Myocyte (in vitro differentiated cells): ENCODE results near the gene ZNF688. TPM values are rescaled to one million over a fixed set of nuclear protein-coding genes. Genes with fewer than 3 reads are reported as not detected.
"Not testable (repeated sequence)": the region's sequence is repeated elsewhere in the genome, so short reads cannot be mapped to it uniquely, and the experiment has no call there.

ENCODE experiments used
- DNase-seq: peaks from one replicate; pipeline ENCODE4 v3.0.0-alpha.2; 2012; ENCODE audit warnings: low read depth
- total RNA-seq: library from RNA; depleted of rRNA; stranded (reverse); fragments of >200 nt; gene quantifications from 2 replicates; pipeline ENCODE4 v1.2.3, GENCODE V29; 2014

Gene ZNF688
- total RNA-seq, 1 donor from 2014 or later, result 7.4 TPM

DNA sequence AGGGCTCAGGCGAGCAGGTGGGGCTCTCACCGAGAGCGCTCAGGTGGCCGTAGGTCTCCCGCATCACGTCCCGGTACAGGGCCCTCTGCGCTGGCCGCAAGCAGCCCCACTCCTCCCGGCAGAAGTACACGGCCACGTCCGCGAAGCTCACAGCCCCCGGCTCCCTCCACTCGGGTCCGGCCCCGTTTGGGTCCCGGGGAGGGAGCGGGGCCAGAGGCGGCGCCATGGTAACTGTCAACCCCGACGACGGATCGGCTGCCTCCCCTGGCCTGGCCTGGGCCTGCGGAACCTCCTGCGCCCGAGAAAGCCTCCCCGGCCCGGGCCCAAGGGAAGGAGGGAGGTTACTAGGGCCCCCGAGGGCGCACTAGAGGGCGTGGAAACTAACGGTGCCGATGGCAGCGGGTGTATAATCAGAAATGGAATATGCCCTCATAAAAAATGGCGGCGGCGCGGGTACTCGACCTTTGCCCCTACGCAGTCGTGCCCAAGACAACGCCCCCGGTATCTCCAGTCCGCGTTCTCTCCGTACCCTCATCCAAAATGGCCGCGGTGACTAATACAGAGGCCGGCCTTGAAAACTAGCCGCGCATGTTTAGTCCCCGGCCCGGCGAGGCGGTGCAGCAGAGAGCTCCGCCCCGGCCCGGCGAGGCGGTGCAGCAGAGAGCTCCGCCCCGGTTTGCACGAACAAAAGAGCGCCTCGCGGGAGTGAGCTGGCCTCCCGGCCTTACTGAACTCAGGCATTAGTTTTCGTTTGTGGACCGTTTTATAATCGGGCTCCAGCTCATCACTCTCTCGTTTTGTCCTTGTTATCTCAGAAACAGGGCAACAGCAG lies 13.3 kb downstream of the ZNF688 start, which contains the start of gene ZNF764:
Gene ZNF764, minus strand, starts transcription at position 418 of the 832 bp plus-strand sequence. Its CDS starts 192 bp downstream, at position 226.
- DNase-seq, result peak; percentile 99

DNA sequence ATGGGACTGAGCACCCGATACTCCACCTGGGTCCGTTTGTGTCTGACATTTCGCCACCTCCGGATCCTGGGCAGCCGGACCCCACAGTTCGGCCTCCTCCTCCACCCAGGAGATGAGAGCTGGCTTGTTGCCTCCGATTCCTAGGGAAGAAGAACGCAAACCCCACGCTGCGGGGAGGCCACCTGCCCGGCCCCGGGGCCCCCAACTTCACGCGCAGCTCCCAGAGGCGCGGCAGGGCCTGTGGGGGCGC lies 13.9 kb downstream of the ZNF688 start:
- DNase-seq, result peak; percentile 11

DNA sequence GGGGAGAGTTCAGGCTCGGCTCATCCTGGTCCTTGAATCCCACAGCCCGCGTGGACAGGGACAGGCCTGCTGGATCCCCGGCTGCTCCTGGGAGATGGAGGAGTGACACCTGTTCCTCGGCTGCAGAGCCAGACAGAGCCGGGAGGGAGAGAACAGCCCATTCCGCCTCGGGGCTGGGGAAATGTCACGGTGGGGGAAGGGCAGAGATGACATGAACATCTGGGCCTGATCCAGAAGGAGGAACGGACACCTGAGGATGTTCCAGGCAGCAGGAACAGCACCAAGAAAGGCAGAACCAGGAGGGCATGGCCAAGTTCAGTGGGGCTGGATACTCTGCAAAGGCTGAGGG lies 15.4 kb downstream of the ZNF688 start:
- no peak for DNase-seq

DNA sequence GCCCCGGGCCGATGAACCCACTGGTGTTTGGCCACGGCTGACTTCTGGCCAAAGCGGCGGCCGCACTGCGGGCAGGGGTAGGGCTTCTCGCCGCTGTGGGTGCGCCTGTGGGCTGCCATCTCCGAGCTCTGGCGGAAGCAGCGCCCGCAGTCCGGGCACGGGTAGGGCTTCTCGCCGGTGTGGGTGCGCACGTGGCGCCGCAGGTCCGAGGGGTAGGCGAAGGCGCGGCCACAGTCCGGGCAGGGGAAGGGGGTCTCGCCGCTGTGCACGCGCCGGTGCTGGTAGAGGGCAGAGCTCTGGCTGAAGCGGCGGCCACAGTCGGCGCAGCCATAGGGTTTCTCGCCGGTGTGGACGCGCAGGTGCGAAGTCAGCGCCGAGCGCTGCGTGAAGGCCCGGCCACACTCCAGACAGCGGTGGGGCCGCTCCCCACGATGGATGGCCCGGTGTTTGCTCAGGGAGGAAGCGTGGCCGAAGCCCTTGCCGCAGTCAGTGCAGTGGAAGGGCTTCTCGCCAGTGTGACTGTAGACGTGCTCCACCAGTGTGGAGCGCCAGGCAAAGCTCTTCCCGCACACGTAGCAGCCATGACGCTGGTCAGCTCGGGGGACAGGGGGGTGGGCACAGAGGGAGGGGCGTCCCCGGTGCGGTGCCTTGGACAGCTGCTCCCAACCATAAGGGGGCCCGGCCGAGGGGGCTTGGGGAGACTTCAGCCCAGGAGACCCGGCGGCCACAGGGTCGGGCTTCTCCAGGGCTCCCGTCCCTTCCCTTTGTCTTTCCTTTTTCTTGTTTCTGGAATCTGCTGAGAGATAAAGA lies 16.0 kb downstream of the ZNF688 start:
- DNase-seq, result no peak

DNA sequence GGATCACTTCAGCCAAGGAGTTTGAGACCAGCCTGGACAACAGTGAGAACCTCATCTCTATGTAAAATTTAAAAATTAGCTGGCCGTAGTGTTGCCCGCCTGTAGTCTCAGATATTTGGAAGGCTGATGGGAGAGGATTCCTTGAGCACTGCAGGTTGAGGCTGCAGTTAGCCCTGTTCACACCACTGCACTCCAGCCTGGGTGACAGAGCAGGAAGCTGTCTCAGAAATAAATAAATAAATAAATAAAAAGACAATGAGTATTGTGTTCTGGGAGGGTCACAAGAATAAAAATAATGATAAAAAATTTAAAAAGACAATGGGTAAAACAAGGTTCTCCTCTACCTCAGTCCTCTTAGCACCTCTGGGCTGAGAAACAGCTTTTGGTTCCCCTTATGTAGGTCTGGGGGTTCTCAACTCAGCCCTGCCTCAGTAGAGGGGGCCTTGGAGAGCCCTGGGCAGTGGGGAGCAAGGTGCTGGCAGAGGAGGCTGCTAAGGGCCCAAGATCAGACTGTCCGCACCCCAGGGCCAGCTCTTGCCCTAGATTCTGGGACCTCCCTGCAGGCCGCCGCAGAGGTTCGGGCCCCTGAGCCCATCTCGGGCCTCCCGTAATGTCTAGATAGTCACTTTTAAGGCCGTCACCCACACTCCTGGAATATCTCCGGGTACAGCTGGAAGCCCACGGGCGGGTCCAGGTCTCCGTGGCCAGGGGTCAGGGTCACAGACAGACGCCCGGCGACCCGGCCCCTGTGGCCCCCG lies 16.8 kb downstream of the ZNF688 start:
- DNase-seq, result no peak

DNA sequence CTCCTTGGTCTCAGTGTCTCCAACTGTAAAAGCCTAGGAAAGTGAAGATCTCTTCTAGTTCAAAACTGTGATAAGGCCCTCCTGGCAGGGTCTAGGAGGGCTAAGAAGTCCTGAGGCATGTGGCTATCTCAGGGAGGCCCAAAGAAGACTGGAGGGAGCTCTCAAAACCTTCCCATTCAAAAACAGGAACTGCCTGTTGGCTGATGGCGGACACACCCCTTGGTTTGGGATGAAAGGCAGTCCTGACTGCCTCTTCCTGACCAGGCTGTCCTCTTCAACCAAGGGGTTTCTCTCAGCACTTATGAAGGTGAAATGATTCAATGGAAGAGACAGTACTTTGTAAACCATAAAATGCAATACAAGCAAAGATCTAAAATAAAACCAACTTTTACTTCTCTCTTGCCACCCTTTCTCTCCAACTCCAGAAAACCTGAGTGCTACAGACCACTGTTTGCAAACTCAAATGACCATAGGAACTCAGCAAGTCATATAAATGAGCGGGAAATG lies 18.1 kb downstream of the ZNF688 start:
- no peak for DNase-seq

DNA sequence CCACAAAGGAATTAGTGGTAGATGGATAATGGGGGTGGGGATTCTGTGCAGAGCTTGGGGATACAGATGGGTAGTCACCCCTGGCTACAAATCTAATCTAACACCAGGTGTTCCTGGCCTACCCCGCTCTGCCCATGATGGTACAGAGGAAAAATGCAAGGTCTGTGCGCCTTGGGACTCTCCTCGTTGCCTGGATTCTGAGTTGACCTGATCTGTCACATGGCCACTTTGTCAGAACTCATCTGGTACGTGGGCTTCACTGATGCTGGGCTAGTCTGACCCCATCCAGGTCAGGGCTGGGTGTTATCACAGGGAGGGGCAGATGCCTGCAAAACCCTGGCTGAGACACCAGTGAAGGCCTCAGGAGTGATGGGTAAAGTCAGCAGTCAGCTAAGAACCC lies 18.6 kb downstream of the ZNF688 start:
- no peak for DNase-seq

DNA sequence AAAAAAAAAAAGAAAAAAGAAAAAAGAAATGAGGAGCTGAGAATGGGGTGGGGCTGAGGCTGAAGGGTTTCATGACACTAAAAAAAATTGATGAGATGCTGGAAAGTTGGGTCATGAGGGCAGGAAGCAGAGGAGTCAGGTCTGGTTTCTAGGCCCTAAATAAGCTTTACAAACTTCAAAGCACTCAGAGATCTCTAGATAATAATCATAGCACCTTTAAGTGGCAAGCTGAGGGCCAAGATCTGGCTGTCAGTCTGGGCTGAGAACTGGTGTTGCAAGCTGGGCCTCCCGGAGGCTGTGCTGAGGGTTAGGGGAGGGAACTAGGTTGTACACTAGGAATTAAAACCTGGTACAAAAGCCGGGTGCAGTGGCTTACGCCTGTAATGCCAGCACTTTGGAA lies 19.7 kb downstream of the ZNF688 start:
- DNase-seq, result no peak

DNA sequence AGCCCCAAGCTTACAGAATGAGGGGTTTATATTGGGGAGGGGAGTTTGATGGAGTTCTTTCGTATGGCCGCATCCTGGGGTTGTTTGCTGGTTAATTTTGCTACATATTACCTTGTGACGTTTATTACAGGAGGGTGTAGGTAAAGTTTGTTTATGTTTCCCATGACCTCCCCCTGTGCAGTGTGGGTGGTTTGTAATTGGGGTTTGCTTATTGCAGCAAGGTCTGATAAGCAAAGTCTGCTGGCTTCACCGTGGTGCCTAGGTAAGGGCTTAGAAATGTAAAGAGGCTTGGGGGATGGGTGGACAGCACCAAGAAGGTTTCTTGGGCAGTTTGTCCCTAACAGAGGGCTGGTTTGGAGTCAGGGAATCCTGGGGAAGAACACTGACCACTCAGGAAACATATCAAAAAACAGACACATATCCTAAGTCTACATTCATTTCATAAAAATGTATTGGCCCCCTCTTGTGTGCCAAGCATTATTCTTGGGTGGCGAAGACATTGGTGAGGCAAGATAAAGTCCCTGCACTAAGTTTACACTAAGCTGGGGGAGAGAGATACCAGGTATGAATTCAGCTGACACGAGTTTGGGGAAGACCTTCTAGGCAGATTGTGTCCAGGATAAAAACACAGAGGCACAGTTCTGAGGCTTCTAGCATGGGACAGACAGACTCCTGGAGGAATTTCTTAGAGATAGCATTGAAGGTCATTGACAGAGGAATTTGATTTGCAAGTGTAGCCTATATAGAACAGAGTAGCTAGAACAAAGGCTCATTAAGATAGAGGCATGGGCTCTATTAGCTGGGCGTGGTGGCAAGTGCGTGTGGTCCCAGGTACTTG lies 22.9 kb downstream of the ZNF688 start:
- DNase-seq, result no peak

DNA sequence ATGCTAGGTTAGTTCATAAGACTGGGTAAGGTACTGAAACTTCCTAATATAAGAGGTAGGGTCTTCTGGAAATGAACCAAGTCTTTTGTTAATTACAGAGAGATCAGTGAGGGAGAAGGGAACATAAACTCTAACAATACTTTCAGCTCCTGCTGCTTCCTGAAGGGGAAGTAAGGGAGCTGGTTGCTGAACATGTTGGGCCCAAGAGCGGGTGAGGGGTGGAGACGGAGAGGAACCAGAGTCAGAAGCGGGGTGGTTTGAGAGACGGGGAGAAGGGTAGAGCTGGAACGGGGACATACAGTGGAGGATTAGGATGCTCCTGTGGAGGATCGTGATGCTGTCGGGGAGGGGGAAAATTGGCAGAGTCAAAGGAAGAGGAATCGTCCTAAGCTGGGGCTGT lies 25.4 kb downstream of the ZNF688 start:
- DNase-seq, result no peak

DNA sequence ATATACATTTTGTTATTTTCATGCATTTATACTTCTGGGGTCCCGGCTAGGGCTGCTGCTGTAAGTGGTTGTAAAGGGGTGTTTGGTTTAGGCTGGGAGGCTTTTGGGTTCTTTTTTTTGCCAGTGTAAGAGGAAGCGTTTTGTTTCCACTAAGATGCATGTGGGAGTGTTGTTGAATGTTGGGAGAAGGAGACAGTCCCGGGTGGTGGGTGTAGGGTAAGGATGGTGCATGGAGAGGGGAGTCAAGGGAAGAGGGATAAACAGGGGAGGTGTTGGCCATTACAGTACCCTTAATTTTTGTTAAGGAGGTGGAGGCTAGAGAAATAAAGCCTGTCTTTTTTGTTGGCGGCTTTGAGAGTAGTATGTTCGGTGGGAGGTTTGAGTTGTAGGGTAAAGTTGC lies 28.4 kb downstream of the ZNF688 start:
- DNase-seq, result no peak

DNA sequence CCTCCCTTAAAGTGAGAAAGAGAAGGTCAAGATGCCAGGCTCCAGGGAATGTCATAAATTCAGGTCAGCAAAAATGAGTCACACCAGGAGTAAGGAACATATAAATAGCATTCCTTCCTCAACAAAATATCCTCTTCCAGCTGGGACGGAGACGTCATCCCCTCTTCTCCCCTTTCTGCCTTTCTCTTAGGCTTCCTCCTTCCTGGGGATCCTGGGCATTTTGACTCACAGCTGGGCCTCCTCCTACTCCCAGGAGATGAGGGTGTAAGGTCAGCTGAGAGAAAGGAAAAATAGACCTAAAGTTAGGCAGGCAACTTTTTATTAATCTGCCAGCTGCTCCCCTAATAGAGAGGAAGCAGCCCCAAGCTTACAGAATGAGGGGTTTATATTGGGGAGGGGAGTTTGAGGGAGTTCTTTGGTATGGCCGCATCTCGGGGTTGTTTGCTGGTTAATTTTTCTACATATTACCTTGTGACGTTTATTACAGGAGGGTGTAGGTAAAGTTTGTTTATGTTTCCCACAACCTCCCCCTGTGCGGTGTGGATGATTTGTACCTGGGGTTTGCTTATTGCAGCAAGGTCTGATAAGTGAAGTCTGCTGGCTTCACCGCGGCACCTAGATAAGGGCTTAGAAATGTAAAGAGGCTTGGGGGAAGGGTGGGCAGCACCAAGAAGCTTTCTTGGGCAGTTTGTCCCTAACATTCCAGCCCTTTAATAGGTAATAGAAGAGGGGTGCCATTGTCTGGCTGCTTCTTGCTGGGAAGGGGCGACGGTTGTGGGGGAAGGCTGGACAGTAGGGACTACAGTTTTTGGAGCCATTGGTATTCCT lies 29.8 kb downstream of the ZNF688 start:
- peak; percentile 51 for DNase-seq

DNA sequence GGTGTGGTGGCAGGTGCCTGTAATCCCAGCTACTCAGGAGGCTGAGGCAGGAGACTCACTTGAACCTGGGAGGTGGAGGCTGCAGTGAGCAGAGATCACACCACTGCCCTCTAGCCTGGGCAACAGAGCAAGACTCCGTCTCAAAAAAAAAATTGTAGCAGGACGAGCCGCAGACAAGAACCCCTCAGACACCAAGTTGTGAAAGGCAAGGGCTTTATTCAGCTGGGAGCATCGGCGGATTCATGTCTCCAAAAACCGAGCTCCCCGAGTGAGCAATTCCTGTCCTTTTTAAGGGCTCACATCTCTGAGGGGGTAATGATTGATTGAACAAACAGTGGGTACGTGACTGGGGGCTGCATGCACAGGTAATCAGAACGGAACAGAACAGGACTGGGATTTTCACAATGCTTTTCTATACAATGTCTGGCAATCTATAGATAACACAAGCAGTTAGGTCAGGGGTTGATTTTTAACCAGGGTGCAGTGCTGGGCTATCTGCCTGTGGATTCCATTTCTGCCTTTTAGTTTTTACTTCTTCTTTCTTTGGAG lies 30.5 kb downstream of the ZNF688 start:
- DNase-seq, result not testable (repeated sequence)

DNA sequence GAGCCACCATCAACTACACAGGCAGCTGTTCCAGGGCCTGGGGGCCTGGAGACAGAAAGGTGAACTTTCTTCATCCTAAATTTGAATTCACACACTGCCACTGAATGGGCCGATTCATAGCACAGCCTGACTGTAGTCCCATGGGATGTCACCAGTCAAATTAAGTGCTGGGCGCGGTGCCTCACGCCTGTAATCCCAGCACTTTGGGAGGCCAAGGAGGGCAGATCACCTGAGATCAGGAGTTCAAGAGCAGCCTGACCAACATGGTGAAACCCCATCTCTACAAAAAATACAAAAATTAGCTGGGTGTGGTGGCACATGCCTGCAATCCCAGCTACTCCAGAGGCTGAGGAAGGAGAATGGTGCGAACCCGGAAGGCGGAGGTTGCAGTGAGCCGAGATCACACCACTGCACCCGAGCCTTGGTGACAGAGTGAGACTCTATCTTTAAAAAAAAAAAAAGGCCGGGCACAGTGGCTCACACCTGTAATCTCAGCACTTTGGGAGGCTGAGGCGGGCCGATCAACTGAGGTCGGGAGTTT lies 31.5 kb downstream of the ZNF688 start:
- DNase-seq, result not testable (repeated sequence)

DNA sequence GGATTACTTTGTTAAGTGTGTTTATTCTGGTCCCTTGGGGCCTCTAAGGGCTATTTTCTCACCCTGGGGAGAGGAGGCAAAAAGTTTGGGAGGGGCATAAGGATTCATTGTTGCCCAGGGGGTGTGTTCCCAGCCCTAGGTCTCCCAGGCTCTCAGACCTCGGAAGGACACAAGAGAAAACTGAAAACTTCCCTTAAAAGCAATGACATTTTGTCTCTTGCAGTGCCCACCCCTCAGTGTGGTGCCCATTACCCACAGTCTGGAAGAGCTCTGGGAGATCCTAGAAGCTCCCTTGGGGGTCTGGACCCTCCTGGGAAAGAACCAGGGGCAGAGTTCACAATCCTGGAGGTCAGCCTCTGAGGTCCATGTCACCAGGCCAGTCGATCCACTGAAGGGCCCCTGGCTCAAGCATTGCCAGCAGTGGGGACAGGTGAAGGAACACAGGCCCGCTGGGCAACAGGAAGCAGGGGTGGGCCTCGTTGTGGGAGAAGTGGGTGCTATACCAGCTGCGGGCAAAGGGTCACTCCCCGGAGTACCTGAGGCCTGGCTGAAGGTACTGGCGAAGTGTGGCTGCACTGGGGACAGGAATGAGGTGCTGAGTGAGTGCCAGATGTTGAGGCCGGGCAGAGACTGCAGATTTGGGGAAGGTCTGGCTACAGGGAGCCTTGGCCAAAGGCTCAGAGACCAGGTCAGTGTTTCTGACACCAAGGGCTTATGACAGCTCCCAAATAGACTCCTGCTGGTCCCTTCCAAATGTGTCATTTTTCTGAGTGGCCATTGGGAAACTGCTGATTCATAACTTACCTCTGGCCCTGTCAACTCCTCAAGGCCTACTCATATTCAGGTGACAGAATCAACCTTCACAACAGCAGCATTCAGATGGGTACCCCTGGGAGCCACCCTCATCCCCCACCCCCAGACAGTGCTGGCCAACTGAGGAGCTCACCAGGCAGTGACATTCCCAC lies 32.2 kb downstream of the ZNF688 start:
- no peak for DNase-seq

DNA sequence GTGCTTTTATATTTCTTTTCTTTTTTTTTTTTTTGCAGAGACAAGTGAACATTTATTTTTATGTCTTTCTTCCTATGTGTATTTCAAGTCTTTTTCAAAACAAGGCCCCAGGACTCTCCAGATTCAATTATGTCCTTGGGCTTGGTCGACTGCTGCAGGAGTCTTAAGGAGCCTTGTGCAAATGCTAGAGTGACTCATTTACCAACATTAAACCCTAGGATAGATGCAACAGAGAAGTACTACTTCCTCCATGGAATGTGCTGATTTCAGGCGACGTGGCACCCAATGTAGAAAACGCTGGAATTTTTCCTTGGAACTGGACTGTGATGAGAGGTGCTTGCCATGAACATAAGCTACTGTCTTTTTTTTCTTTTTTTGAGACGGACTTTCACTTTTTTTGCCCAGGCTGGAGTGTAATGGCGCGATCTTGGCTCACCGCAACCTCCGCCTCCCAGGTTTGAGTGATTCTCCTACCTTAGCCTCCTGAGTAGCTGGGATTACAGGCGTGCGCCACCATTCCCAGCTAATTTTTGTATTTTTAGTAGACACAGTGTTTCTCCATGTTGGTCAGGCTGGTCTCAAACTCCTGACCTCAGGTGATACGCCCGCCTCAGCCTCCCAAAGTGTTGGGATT lies 35.0 kb downstream of the ZNF688 start:
- DNase-seq, result not testable (repeated sequence)

DNA sequence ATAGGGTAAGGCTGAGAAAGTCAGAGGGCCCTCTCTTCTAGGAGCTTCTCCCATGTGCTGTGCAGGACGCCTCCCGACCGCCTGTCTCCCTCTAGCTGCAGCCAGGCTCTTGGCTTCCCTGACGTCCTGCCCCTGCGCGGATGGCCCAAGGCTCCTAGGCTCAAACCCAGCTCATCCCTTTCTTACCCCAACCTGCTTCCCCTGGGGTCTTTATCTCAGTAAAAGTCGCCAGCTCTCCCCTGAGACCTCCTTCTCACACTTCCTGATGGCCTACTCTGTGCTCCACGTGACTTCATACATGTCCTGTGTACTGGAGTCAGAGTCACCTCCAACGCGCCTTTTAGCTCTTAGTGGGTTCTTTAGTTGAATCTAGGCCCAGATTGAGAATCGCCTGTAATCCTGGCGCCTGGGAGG lies 35.7 kb downstream of the ZNF688 start:
- DNase-seq, result peak; percentile 70
